ENCODE results near the gene BRIX1.

The BRIX1 gene

GRCh38 chr5:34926318-34926888 is 10.9 kb downstream of the BRIX1 start:
- Histone ChIP-seq H3K4me2 (no peak overlapping the region), H3K27ac (no peak overlapping the region), H3K4me1 (peaks cover 20% of the 10 kb centered on the region), H3K9ac (no peak overlapping the region), H3K36me3 (peaks cover 57% of the 10 kb centered on the region), H4K20me1 (peaks cover 14% of the 10 kb centered on the region), H3K9me3 (no peaks in the 10 kb centered on the region), H3K4me3 (no peak overlapping the region), H3K27me3 (no peaks in the 10 kb centered on the region)
- no peak for TF ChIP-seq Cebpa-rat (IDR thresholded peaks at IDR 0.05)

DNA sequence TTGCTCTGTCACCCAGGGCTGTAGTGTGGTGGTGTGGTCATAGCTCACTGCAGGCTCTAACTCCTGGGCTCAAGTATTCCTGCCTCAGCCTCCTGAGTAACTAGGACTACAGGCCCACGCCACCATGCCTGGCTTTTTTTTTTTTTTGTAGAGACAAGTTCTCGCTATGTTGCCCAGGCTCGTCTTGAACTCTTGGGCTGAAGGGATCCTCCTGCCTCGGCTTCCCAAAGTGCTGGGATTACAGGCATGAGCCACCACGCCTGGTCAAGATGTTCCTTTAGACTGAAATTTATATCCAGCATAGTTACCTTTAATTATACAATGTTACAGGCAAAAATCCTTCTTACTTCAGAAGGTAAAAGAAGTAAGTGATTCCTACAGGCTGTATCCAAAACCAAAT is 12.3 kb downstream of the BRIX1 start:
- Histone ChIP-seq H3K27me3 (no peaks in the 10 kb centered on the region), H3K9ac (no peak overlapping the region), H3K27ac (no peak overlapping the region), H3K4me2 (no peak overlapping the region), H3K36me3 (peaks cover 49% of the 10 kb centered on the region), H4K20me1 (peaks cover 28% of the 10 kb centered on the region), H3K4me3 (no peak overlapping the region), H3K4me1 (peaks cover 27% of the 10 kb centered on the region), H3K9me3 (no peaks in the 10 kb centered on the region)
- no peak for TF ChIP-seq Cebpa-rat (IDR thresholded peaks at IDR 0.05)

DNA sequence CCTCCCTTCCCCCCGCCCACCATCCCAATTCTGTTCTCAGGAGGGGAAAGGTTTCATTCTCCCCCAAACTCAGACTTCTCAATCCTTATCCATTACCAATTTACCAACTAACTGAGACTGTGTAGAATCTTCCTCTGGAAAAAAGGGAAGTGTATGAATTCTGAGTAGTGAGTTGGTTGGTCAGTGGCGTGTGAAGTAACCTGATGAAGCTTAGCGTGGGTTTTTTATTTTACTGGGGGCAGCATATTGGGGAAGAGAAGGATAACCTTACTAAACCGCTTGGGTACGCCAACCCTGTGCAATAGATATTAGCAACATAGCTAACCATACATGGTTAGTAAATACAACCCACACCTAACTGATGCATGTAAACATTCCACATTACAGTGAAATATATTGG is 12.8 kb downstream of the BRIX1 start:
- Histone ChIP-seq H3K27ac (no peak overlapping the region), H3K9ac (no peak overlapping the region), H3K27me3 (no peaks in the 10 kb centered on the region), H3K36me3 (peaks cover 47% of the 10 kb centered on the region), H3K4me2 (peak overlapping the region; percentile 71), H3K4me1 (peaks cover 27% of the 10 kb centered on the region), H3K9me3 (no peaks in the 10 kb centered on the region), H3K4me3 (no peak overlapping the region), H4K20me1 (peaks cover 33% of the 10 kb centered on the region)
- no peak for TF ChIP-seq Cebpa-rat (IDR thresholded peaks at IDR 0.05)

- no peak for TF ChIP-seq Cebpa-rat (IDR thresholded peaks at IDR 0.05)
- Histone ChIP-seq H3K9me3 (no peaks in the 10 kb centered on the region), H4K20me1 (peaks cover 42% of the 10 kb centered on the region), H3K9ac (peak within 1 kb of the TSS; percentile 94), H3K4me1 (peaks cover 27% of the 10 kb centered on the region), H3K36me3 (peaks cover 47% of the 10 kb centered on the region), H3K27me3 (no peaks in the 10 kb centered on the region), H3K27ac (peak within 1 kb of the TSS; percentile 87), H3K4me3 (peak within 1 kb of the TSS; percentile 94), H3K4me2 (peak within 1 kb of the TSS; percentile 81)
Measured at GRCh38 chr5:34929134-34929719, 13.7 kb downstream of the BRIX1 start, which contains the start of gene DNAJC21. TSS of gene DNAJC21 (plus strand) at chr5:34929559. CDS start at chr5:34929820, 261 bp downstream.

- Histone ChIP-seq H3K27ac (peak overlapping the region; percentile 87), H3K36me3 (peaks cover 47% of the 10 kb centered on the region), H3K27me3 (no peaks in the 10 kb centered on the region), H3K9me3 (no peaks in the 10 kb centered on the region), H4K20me1 (peaks cover 49% of the 10 kb centered on the region), H3K9ac (peak overlapping the region; percentile 94), H3K4me1 (peaks cover 27% of the 10 kb centered on the region), H3K4me2 (peak overlapping the region; percentile 81), H3K4me3 (peak overlapping the region; percentile 94)
- TF ChIP-seq Cebpa-rat (IDR thresholded peaks at IDR 0.05): no peak
Measured at GRCh38 chr5:34929720-34930461, 14.4 kb downstream of the BRIX1 start.

GRCh38 chr5:34930462-34930844 is 14.9 kb downstream of the BRIX1 start:
- Histone ChIP-seq H4K20me1 (peaks cover 54% of the 10 kb centered on the region), H3K36me3 (peaks cover 47% of the 10 kb centered on the region), H3K4me1 (peaks cover 27% of the 10 kb centered on the region), H3K27me3 (no peaks in the 10 kb centered on the region), H3K9ac (peak overlapping the region; percentile 94), H3K4me3 (peak overlapping the region; percentile 94), H3K4me2 (peak overlapping the region; percentile 81), H3K27ac (peak overlapping the region; percentile 87), H3K9me3 (no peaks in the 10 kb centered on the region)
- no peak for TF ChIP-seq Cebpa-rat (IDR thresholded peaks at IDR 0.05)

GRCh38 chr5:34930870-34931269 is 15.4 kb downstream of the BRIX1 start:
- Histone ChIP-seq H3K4me2 (peak overlapping the region; percentile 81), H3K4me3 (peak overlapping the region; percentile 94), H3K9me3 (no peaks in the 10 kb centered on the region), H3K27me3 (no peaks in the 10 kb centered on the region), H3K4me1 (peaks cover 27% of the 10 kb centered on the region), H3K27ac (no peak overlapping the region; the same call in 1 of the 2 replicates), H3K9ac (peak overlapping the region; percentile 94), H3K36me3 (peaks cover 47% of the 10 kb centered on the region), H4K20me1 (peaks cover 54% of the 10 kb centered on the region)
- no peak for TF ChIP-seq Cebpa-rat (IDR thresholded peaks at IDR 0.05)

GRCh38 chr5:34932947-34933346 is 17.4 kb downstream of the BRIX1 start:
- H3K9me3 ChIP-seq: no peaks in the 10 kb centered on the region

GRCh38 chr5:34941936-34942335 is 26.4 kb downstream of the BRIX1 start:
- Histone ChIP-seq H3K4me1 (no peaks in the 10 kb centered on the region), H3K36me3 (peaks cover 91% of the 10 kb centered on the region), H3K27ac (no peak overlapping the region), H3K4me3 (no peak overlapping the region), H4K20me1 (no peaks in the 10 kb centered on the region), H3K4me2 (no peak overlapping the region), H3K9ac (no peak overlapping the region), H3K9me3 (no peaks in the 10 kb centered on the region), H3K27me3 (no peaks in the 10 kb centered on the region)
- no peak for TF ChIP-seq Cebpa-rat (IDR thresholded peaks at IDR 0.05)

More at GRCh38 chr5:34932947-34933346, 17.4 kb downstream of the BRIX1 start:
- Histone ChIP-seq H3K9ac (no peak overlapping the region), H3K36me3 (peaks cover 52% of the 10 kb centered on the region), H3K4me2 (no peak overlapping the region), H3K4me3 (no peak overlapping the region), H3K27ac (no peak overlapping the region), H4K20me1 (peaks cover 54% of the 10 kb centered on the region), H3K27me3 (no peaks in the 10 kb centered on the region), H3K4me1 (peaks cover 27% of the 10 kb centered on the region)
- TF ChIP-seq Cebpa-rat (IDR thresholded peaks at IDR 0.05): no peak

- H3K27ac ChIP-seq: no peak overlapping the region
- no peak overlapping the region for H3K9ac ChIP-seq
- no peak overlapping the region for H3K4me2 ChIP-seq
- no peak overlapping the region for H3K4me3 ChIP-seq
- no peaks in the 10 kb centered on the region for H3K27me3 ChIP-seq
- no peaks in the 10 kb centered on the region for H3K9me3 ChIP-seq
- no peak for TF ChIP-seq Cebpa-rat (IDR thresholded peaks at IDR 0.05)
- H3K36me3 ChIP-seq: peaks cover 81% of the 10 kb centered on the region
- no peaks in the 10 kb centered on the region for H3K4me1 ChIP-seq
- no peaks in the 10 kb centered on the region for H4K20me1 ChIP-seq
Measured at GRCh38 chr5:34944044-34944443, 28.5 kb downstream of the BRIX1 start.
